ENCODE data around the gene EFCAB12.
"Not testable (repeated sequence)": the region's sequence is repeated elsewhere in the genome, so short reads cannot be mapped to it uniquely, and the experiment has no call there.

The EFCAB12 gene

GRCh38 chr3:129364811-129365210 lies 63.6 kb downstream of the EFCAB12 start:
- not testable (repeated sequence) for DNase-seq

- DNase-seq: not testable (repeated sequence)
These were observed 65.1 kb downstream of the EFCAB12 start for GRCh38 chr3:129363356-129363755.

- DNase-seq: no peak
These were observed 67.6 kb downstream of the EFCAB12 start for GRCh38 chr3:129360705-129361460.

- no peak for DNase-seq
These were observed 68.2 kb downstream of the EFCAB12 start for GRCh38 chr3:129360171-129360611.

DNA sequence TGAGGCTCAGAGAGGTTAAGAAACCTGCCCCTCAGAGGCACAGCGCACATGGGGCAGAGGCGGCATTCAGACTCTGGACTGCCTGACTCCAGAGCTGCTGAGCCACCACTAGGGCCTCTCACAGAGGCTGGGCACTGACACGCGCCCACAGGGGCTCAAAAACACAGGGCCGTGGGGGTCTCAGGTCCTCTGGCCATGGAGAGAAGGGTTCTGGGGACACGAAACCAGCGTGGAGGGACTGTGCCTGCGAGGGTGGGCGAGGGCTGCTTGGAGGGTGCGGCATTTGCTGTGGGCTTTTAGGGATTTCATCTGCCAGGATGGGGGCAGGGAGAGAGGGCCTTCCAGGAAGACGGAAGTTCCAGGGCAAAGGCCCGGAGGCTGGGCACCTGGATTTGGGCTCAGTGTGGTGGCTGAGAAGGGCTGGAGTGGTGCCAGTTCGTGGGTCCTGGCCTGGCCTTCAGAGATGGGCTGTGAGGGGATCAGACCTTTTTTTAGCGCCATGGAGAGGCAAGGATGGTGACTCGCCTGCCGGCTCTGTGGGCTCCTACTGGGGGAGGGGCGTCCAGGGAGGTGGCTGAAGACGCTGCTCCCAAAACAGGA lies 69.6 kb downstream of the EFCAB12 start:
- DNase-seq: no peak

- no peak for DNase-seq
These were observed 70.2 kb downstream of the EFCAB12 start for GRCh38 chr3:129358177-129358771.

GRCh38 chr3:129357616-129358015 lies 70.8 kb downstream of the EFCAB12 start:
- DNase-seq: no peak

DNA sequence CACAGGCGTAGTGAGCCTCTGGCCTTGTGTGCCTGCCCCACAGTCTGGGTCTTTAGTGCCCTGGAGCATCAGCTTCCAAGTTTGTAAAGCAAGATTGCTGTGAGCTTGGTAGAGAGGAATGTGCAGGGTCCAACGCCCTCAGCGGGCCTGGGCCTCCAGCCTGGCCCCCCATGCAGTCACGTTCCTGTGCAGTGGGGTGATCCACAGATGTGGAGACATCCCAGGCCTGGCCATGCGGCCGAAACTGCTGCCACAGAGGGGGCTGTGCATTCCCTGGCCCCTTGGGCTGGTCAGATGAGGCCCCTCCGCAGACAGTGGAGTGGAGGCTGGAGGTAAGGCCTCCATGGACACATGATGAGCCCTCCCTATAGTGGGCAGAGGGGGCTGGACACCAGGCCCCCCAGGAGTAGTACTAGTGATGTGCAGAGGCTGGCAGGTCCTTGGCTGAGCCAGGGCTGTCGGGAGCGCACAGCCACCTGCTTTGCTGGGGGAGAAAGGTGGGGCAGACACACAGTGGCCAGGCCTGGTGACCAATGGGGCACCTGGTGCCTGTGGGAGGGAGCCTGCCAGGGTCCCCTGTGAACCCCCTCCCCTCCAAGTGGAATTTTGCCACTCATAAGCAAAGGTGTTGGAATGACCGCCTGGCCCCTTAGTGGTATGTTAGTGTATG lies 71.5 kb downstream of the EFCAB12 start:
- DNase-seq: no peak

GRCh38 chr3:129353589-129353941 lies 74.9 kb downstream of the EFCAB12 start:
- DNase-seq: no peak

DNA sequence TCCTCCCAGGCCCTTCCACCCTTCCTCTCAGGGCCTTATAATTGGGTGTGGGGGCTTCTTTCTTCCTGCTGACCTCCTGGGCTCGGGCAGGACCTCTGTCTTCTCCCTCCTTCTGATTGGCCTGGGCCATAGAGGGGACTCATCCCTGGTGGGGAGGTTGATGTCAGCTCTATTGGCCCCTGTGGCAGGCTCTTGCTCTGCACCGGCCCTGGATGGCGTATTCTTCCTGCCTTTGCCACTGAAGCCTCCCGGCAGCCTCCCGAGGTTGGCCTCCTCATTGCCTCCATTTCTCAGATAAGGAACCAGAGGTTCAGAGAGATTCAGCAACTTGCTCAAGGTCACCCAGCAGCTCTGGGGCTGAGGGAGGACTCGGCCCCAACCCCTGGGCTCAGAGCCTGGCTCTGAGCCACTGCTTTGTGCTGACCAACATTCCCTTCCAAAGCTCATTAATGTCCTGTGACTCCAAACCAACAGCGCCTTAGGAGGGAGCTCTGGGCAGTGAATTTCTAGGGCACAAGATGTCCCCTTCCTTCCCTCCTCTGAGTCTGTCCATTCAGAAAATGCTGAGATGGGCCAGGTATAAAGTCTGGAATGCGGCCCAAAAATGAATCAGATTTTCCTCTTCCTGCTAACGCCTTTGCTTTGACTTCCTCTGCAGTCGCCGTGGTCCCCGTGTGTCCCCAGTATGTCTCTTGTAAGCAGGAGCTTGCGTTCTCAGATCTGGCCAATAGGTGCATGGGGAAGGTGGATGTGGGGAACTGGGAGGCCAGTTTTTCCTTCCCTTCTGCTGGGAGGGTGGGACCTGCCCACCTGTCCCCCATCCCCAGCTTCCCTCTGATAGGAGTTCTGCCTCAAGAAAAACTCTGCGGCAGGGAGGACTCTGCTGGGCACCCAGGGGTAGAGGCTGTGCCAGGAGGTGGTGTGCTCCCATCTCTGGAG lies 75.5 kb downstream of the EFCAB12 start:
- DNase-seq: no peak

DNA sequence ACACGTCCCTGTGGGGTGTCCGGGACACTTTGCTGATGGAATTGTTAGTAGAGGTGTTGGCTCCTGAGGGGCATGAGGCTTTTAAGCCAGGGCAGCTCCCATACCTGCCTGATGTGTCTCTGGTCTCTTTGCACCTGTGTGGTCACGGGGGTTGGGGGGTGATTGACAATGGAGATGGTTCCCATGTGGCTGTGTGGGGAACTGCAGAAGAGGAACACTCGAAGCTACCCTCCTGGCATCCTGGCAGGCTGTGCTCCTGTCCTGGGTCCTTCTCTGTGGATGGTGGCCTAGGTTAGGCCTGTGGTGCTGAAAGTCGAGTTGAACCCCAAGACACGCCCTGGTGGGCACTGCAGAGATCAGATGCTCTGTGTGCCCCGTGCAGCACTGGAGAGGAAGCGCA lies 76.4 kb downstream of the EFCAB12 start:
- no peak for DNase-seq
